ENCODE results near the gene S100A7A. TPM values are rescaled to one million over a fixed set of nuclear protein-coding genes. Genes with fewer than 3 reads are reported as not detected.

Gene S100A7A
- total and polyA plus RNA-seq, 10 of the 15 experiments (the other 5 are each of a cell fraction or from before 2014, with no cell fraction given), result not detected

DNA sequence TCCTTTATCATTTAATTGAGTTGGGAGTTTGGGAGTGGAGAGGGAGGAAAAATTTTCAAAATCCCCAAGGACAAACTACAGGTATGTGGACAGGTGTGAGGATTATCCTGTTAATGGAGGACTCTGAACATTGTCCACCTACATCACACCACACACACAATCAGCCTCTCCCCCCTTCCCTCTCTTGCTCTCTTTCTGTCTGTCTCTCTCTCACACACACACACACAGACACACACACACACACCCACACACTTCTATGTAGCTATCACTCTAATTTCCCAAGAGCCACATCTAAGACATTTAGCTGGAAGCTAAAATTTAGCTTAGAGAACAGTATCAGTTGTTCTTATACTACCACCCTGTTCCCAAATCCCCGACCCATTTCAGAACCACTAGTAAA lies 26.9 kb upstream of the S100A7A start:
- ATAC-seq (no peak), FAIRE-seq (no peak), DNase-seq (ENCODE audit: low read depth, low spot score) (no peak)
- no peak overlapping the region for H3K4me3 ChIP-seq
- H3K27me3 ChIP-seq (replicated peaks in 1 of 2; ENCODE audit: control insufficient read depth in 2 of 2, insufficient read depth in 2 of 2, low read length in 1 of 2), result peaks cover 0 to 2% of the 10 kb centered on the region in 2 experiments; a peak in 1 of 4 replicates
- 0% methylated on average over 1 of the region's 1 CpG for WGBS (ENCODE audit: insufficient coverage, insufficient replicate concordance, low lambda C conversion rate, missing lambda C conversion rate)
- H3K4me1 ChIP-seq (ENCODE audit: control insufficient read depth, insufficient read depth, low read length), result no peaks in the 10 kb centered on the region
- ChIA-PET RAD21 (ENCODE audit: unreplicated experiment) (no interaction called here), POLR2A (no interaction called here), CTCF (no interaction called here), SMC1A (ENCODE audit: uncharacterized antibody, unreplicated experiment) (no interaction called here)
- TF ChIP-seq MLLT1 (IDR thresholded peaks at IDR 0.05) (no peak), KDM1A (IDR thresholded peaks at IDR 0.05; ENCODE audit: borderline replicate concordance) (no peak)
- in situ Hi-C loops (cut with MboI) (no loop called here), intact Hi-C loops (cut with micrococcal nuclease; ENCODE audit: unreplicated experiment) (no loop called here)
- H3K4me2 ChIP-seq (ENCODE audit: control insufficient read depth, insufficient read depth), result no peak overlapping the region
- no peak overlapping the region for H2AFZ ChIP-seq (ENCODE audit: control insufficient read depth, low read depth, low read length)
- H3K27ac ChIP-seq (ENCODE audit: control insufficient read depth, insufficient read depth), result no peak overlapping the region
- no peaks in the 10 kb centered on the region for H4K20me1 ChIP-seq (ENCODE audit: control insufficient read depth, insufficient read depth)
- no peak overlapping the region for H3K9ac ChIP-seq (ENCODE audit: control insufficient read depth, insufficient read depth, low read length)
- no peaks in the 10 kb centered on the region for H3K9me3 ChIP-seq (replicated peaks; ENCODE audit: control insufficient read depth, insufficient read depth, low read length)
- H3K79me2 ChIP-seq (ENCODE audit: control insufficient read depth, insufficient read depth, low read length), result no peaks in the 10 kb centered on the region
- no TSS peak for BruUV-seq (replicated peaks)
- H3K36me3 ChIP-seq (ENCODE audit: control insufficient read depth in 2 of 2, insufficient read depth in 2 of 2, low read length in 1 of 2), result no peaks in the 10 kb centered on the region

DNA sequence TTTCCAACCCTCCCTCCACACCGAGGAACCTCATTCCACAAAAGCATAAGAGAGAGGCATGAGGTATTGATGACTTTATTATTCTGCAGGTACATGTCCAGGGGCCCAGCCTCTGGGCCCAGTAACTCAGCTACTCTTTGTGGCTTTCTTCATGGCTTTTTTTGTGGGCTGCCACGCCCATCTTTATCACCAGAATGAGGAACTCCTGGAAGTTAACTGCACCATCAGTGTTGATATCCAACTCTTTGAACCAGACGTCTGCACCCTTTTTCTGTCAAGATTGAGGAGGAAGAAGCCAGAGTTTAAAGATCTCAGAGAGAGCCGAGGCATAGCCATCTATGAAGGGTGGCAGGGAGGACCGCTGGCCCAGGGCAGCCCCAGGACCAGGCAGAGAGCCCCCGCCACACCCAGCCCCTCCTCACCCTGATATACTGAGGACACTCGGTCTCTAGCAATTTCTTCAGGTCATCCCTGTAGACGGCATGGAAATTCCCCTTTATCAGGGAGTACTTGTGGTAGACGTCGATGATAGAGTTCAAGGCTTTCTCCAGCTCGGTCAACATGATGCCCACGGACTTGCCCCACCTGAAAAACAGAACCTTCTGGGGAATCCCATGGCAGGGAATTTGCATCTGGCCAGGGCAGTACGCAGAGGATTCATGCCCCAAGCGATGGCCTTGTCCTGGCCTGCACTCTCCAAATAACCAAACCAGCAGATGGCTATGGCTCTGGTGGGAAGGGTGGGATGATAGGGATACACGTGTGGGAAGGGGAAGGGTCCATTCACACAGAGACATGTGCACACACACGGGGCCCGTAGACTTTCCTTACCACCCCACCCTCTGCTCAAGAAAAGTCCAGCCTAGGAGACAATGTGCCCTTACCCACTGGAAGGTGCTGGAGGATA lies 26.1 kb upstream of the S100A7A start:
- Histone ChIP-seq H3K27ac (ENCODE audit: control insufficient read depth, insufficient read depth) (no peak overlapping the region), H3K79me2 (ENCODE audit: control insufficient read depth, insufficient read depth, low read length) (no peaks in the 10 kb centered on the region), H4K20me1 (ENCODE audit: control insufficient read depth, insufficient read depth) (no peaks in the 10 kb centered on the region), H3K9me3 (replicated peaks; ENCODE audit: control insufficient read depth, insufficient read depth, low read length) (no peaks in the 10 kb centered on the region), H2AFZ (ENCODE audit: control insufficient read depth, low read depth, low read length) (no peak overlapping the region), H3K36me3 (ENCODE audit: control insufficient read depth in 2 of 2, insufficient read depth in 2 of 2, low read length in 1 of 2) (no peaks in the 10 kb centered on the region), H3K9ac (ENCODE audit: control insufficient read depth, insufficient read depth, low read length) (no peak overlapping the region), H3K4me1 (ENCODE audit: control insufficient read depth, insufficient read depth, low read length) (no peaks in the 10 kb centered on the region), H3K4me3 (no peak overlapping the region), H3K27me3 (replicated peaks in 1 of 2; ENCODE audit: control insufficient read depth in 2 of 2, insufficient read depth in 2 of 2, low read length in 1 of 2) (peaks cover 1 to 2% of the 10 kb centered on the region in 2 experiments; a peak in 1 of 4 replicates), H3K4me2 (ENCODE audit: control insufficient read depth, insufficient read depth) (no peak overlapping the region)
- intact Hi-C loops (cut with micrococcal nuclease; ENCODE audit: unreplicated experiment) (no loop called here), in situ Hi-C loops (cut with MboI) (no loop called here)
- ChIA-PET RAD21 (ENCODE audit: unreplicated experiment) (no interaction called here), SMC1A (ENCODE audit: uncharacterized antibody, unreplicated experiment) (no interaction called here), CTCF (interaction anchor here (0.6 kb wide), 1 partner anchor 105 kb away, joined by 3 read pairs; no protein-coding TSS in a partner anchor), POLR2A (no interaction called here)
- DNase-seq (ENCODE audit: low read depth, low spot score), result no peak
- 7% methylated on average over 17 of the region's 17 CpGs for WGBS (ENCODE audit: insufficient coverage, insufficient replicate concordance, low lambda C conversion rate, missing lambda C conversion rate)
- no TSS peak for BruUV-seq (replicated peaks)
- FAIRE-seq, result no peak
- ATAC-seq, result no peak
- TF ChIP-seq, protein P1, sequence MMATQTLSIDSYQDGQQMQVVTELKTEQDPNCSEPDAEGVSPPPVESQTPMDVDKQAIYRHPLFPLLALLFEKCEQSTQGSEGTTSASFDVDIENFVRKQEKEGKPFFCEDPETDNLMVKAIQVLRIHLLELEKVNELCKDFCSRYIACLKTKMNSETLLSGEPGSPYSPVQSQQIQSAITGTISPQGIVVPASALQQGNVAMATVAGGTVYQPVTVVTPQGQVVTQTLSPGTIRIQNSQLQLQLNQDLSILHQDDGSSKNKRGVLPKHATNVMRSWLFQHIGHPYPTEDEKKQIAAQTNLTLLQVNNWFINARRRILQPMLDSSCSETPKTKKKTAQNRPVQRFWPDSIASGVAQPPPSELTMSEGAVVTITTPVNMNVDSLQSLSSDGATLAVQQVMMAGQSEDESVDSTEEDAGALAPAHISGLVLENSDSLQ (IDR thresholded peaks at IDR 0.05), result no peak
- no peak for TF ChIP-seq SIN3A (IDR thresholded peaks at IDR 0.05; ENCODE audit: low read depth, low read length)
- TF ChIP-seq SMAD5 (IDR thresholded peaks at IDR 0.05; ENCODE audit: low read depth), result no peak
- no peak for TF ChIP-seq EED (IDR thresholded peaks at IDR 0.05; ENCODE audit: low read depth)
- TF ChIP-seq MTA3 (IDR thresholded peaks at IDR 0.05; ENCODE audit: borderline replicate concordance, low read length), result no peak
- TF ChIP-seq, protein P2, sequence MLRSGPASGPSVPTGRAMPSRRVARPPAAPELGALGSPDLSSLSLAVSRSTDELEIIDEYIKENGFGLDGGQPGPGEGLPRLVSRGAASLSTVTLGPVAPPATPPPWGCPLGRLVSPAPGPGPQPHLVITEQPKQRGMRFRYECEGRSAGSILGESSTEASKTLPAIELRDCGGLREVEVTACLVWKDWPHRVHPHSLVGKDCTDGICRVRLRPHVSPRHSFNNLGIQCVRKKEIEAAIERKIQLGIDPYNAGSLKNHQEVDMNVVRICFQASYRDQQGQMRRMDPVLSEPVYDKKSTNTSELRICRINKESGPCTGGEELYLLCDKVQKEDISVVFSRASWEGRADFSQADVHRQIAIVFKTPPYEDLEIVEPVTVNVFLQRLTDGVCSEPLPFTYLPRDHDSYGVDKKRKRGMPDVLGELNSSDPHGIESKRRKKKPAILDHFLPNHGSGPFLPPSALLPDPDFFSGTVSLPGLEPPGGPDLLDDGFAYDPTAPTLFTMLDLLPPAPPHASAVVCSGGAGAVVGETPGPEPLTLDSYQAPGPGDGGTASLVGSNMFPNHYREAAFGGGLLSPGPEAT (IDR thresholded peaks at IDR 0.05; ENCODE audit: low read depth), result no peak
- TF ChIP-seq EZH2 (IDR thresholded peaks at IDR 0.05; ENCODE audit: borderline replicate concordance, control insufficient read depth, low read depth, low read length), result no peak
- TF ChIP-seq ESRRA (IDR thresholded peaks at IDR 0.05; ENCODE audit: low read length), result no peak

Measured in GM12878 (cell line).